Hippocampal formation (tissue), 2 donors: ENCODE data around the gene CDC25C.

Experiments
- DNase-seq, 2 donors: peaks; one replicate each; lab custom pipeline; 2025; lab: John Stamatoyannopoulos, UW

Gene CDC25C

GRCh38 chr5:138331449-138332368, at the start of gene CDC25C:
Gene CDC25C (minus strand): TSS chr5:138331804. CDS start chr5:138331180, 624 bp downstream.
- DNase-seq = peak; percentile 95 to 98

GRCh38 chr5:138372653-138373052, 41.0 kb upstream of the CDC25C start:
- no peak for DNase-seq

GRCh38 chr5:138372225-138372624, 40.6 kb upstream of the CDC25C start:
- no peak for DNase-seq

GRCh38 chr5:138371454-138371853, 39.9 kb upstream of the CDC25C start:
- no peak for DNase-seq

GRCh38 chr5:138370537-138370936, 38.9 kb upstream of the CDC25C start:
- DNase-seq = no peak

- peak in 1 of 2 donors; percentile 23 for DNase-seq
Measured at GRCh38 chr5:138369706-138370105, 38.1 kb upstream of the CDC25C start.

- no peak for DNase-seq
Measured at GRCh38 chr5:138369261-138369660, 37.7 kb upstream of the CDC25C start.

GRCh38 chr5:138366632-138367382, 35.2 kb upstream of the CDC25C start:
- no peak for DNase-seq

GRCh38 chr5:138364576-138364975, 33.0 kb upstream of the CDC25C start:
- DNase-seq = no peak

- no peak for DNase-seq
Measured at GRCh38 chr5:138360941-138361452, 29.4 kb upstream of the CDC25C start.

GRCh38 chr5:138359621-138360020, 28.0 kb upstream of the CDC25C start:
- no peak for DNase-seq

- peak; percentile 21 to 22 for DNase-seq
Measured at GRCh38 chr5:138354926-138355378, 23.3 kb upstream of the CDC25C start.

- no peak for DNase-seq
Measured at GRCh38 chr5:138354387-138354786, 22.8 kb upstream of the CDC25C start.

GRCh38 chr5:138353560-138354080, 22.0 kb upstream of the CDC25C start:
- no peak for DNase-seq

GRCh38 chr5:138352722-138353559, 21.3 kb upstream of the CDC25C start:
- peak in 1 of 2 donors; percentile 75 for DNase-seq

GRCh38 chr5:138352071-138352721, 20.6 kb upstream of the CDC25C start, which contains the start of gene KDM3B:
Gene KDM3B (plus strand): TSS chr5:138352685. CDS start chr5:138352796, 111 bp downstream.
- peak; percentile 45 to 75 for DNase-seq

GRCh38 chr5:138351517-138351916, 19.9 kb upstream of the CDC25C start:
- no peak for DNase-seq

GRCh38 chr5:138351056-138351455, 19.5 kb upstream of the CDC25C start:
- no peak for DNase-seq

- DNase-seq = no peak
Measured at GRCh38 chr5:138350563-138350890, 18.9 kb upstream of the CDC25C start.

- DNase-seq = no peak
Measured at GRCh38 chr5:138349852-138350562, 18.4 kb upstream of the CDC25C start.
